Measurements from ENCODE around the gene SLC25A29.

The SLC25A29 gene

GRCh38 chr14:100271247-100271939 lies 34.9 kb downstream of the SLC25A29 start:
- no peak overlapping the region for H2AFZ ChIP-seq (ENCODE audit: low read depth, low read length)
- H3K9me3 ChIP-seq (ENCODE audit: insufficient read depth, low read length, severe bottlenecking) = no peaks in the 10 kb centered on the region
- no peak for ATAC-seq (ENCODE audit: insufficient read depth, low read depth)
- H3K36me3 ChIP-seq (ENCODE audit: insufficient read depth, low read length) = peaks cover 79% of the 10 kb centered on the region
- no peak overlapping the region for H3K4me3 ChIP-seq (ENCODE audit: low read depth in 1 of 2, low read length in 2 of 2)
- no peak for DNase-seq
- no peaks in the 10 kb centered on the region for H3K27me3 ChIP-seq (ENCODE audit: insufficient read depth, low read length, poor library complexity)
- TF ChIP-seq EZH2 (IDR thresholded peaks at IDR 0.05; ENCODE audit: borderline replicate concordance, low read depth, low read length, severe bottlenecking) (no peak), CTCF (IDR thresholded peaks at IDR 0.05; ENCODE audit: borderline replicate concordance, extremely low read depth, low read length, poor library complexity, severe bottlenecking) (peak; percentile 48)
- no peak overlapping the region for H3K27ac ChIP-seq (ENCODE audit: low read length)
- peaks cover 92% of the 10 kb centered on the region for H3K79me2 ChIP-seq (ENCODE audit: insufficient read depth, low read length)
- no peak overlapping the region for H3K4me2 ChIP-seq (ENCODE audit: insufficient read depth, low read length)
- peaks cover 82% of the 10 kb centered on the region for H4K20me1 ChIP-seq (ENCODE audit: insufficient read depth, low read length)
- no peaks in the 10 kb centered on the region for H3K4me1 ChIP-seq (ENCODE audit: insufficient read depth, low read length)
- no peak overlapping the region for H3K9ac ChIP-seq (ENCODE audit: low read depth, low read length)

GRCh38 chr14:100268591-100269207 lies 37.5 kb downstream of the SLC25A29 start:
- H3K27me3 ChIP-seq (ENCODE audit: insufficient read depth, low read length, poor library complexity) = no peaks in the 10 kb centered on the region

GRCh38 chr14:100267990-100268389 lies 38.3 kb downstream of the SLC25A29 start:
- no peak overlapping the region for H2AFZ ChIP-seq (ENCODE audit: low read depth, low read length)
- H3K9ac ChIP-seq (ENCODE audit: low read depth, low read length) = no peak overlapping the region
- DNase-seq (no peak), ATAC-seq (ENCODE audit: insufficient read depth, low read depth) (no peak)
- no peaks in the 10 kb centered on the region for H3K9me3 ChIP-seq (ENCODE audit: insufficient read depth, low read length, severe bottlenecking)
- no peak overlapping the region for H3K4me3 ChIP-seq (ENCODE audit: low read depth in 1 of 2, low read length in 2 of 2)
- H3K27ac ChIP-seq (ENCODE audit: low read length) = no peak overlapping the region
- H4K20me1 ChIP-seq (ENCODE audit: insufficient read depth, low read length) = peaks cover 82% of the 10 kb centered on the region
- TF ChIP-seq CTCF (IDR thresholded peaks at IDR 0.05; ENCODE audit: borderline replicate concordance, extremely low read depth, low read length, poor library complexity, severe bottlenecking) (no peak), EZH2 (IDR thresholded peaks at IDR 0.05; ENCODE audit: borderline replicate concordance, low read depth, low read length, severe bottlenecking) (no peak)
- H3K36me3 ChIP-seq (ENCODE audit: insufficient read depth, low read length) = peaks cover 81% of the 10 kb centered on the region
- H3K27me3 ChIP-seq (ENCODE audit: insufficient read depth, low read length, poor library complexity) = no peaks in the 10 kb centered on the region
- peaks cover 92% of the 10 kb centered on the region for H3K79me2 ChIP-seq (ENCODE audit: insufficient read depth, low read length)
- no peaks in the 10 kb centered on the region for H3K4me1 ChIP-seq (ENCODE audit: insufficient read depth, low read length)
- no peak overlapping the region for H3K4me2 ChIP-seq (ENCODE audit: insufficient read depth, low read length)

More at GRCh38 chr14:100268591-100269207, 37.5 kb downstream of the SLC25A29 start:
- ATAC-seq (ENCODE audit: insufficient read depth, low read depth) = no peak
- H3K9me3 ChIP-seq (ENCODE audit: insufficient read depth, low read length, severe bottlenecking) = no peaks in the 10 kb centered on the region
- no peak for DNase-seq
- no peak overlapping the region for H2AFZ ChIP-seq (ENCODE audit: low read depth, low read length)
- peaks cover 92% of the 10 kb centered on the region for H3K79me2 ChIP-seq (ENCODE audit: insufficient read depth, low read length)
- H3K27ac ChIP-seq (ENCODE audit: low read length) = no peak overlapping the region
- no peak for TF ChIP-seq CTCF (IDR thresholded peaks at IDR 0.05; ENCODE audit: borderline replicate concordance, extremely low read depth, low read length, poor library complexity, severe bottlenecking)
- TF ChIP-seq EZH2 (IDR thresholded peaks at IDR 0.05; ENCODE audit: borderline replicate concordance, low read depth, low read length, severe bottlenecking) = no peak
- no peak overlapping the region for H3K9ac ChIP-seq (ENCODE audit: low read depth, low read length)
- H3K4me2 ChIP-seq (ENCODE audit: insufficient read depth, low read length) = no peak overlapping the region
- H4K20me1 ChIP-seq (ENCODE audit: insufficient read depth, low read length) = peaks cover 81% of the 10 kb centered on the region
- no peak overlapping the region for H3K4me3 ChIP-seq (ENCODE audit: low read depth in 1 of 2, low read length in 2 of 2)
- peaks cover 78% of the 10 kb centered on the region for H3K36me3 ChIP-seq (ENCODE audit: insufficient read depth, low read length)
- no peaks in the 10 kb centered on the region for H3K4me1 ChIP-seq (ENCODE audit: insufficient read depth, low read length)

All from DND-41 (cell line).